Mesenchymal stem cell (in vitro differentiated cells and primary cell): ENCODE data around the gene FOXN4.

Source experiments
- DNase-seq: peaks from one replicate; pipeline ENCODE4 v3.0.0-alpha.2; 2013
- H2AFZ ChIP-seq: one replicate; pipeline ENCODE4 v1.6.1; 2013; ENCODE audit warnings: low read depth, mild to moderate bottlenecking, control low read depth, inconsistent platforms, low read length, moderate library complexity
- H2AK5ac ChIP-seq: 2 replicates; pipeline ENCODE4 v1.6.1; 2013; ENCODE audit warnings: low read length, moderate library complexity, mild to moderate bottlenecking, inconsistent platforms; ENCODE audit not compliant: severe bottlenecking
- H2BK120ac ChIP-seq: one replicate; pipeline ENCODE4 v1.6.1; 2013; ENCODE audit warnings: low read depth, mild to moderate bottlenecking, inconsistent platforms, low read length, moderate library complexity
- H2BK12ac ChIP-seq, 2 experiments: one replicate each; pipeline ENCODE4 v1.6.1; 2013; ENCODE audit warnings: inconsistent platforms in 2 of 2, low read length in 2 of 2, mild to moderate bottlenecking in 2 of 2, moderate library complexity in 2 of 2, control low read depth in 1 of 2
- H2BK15ac ChIP-seq: one replicate; pipeline ENCODE4 v1.6.1; 2013; ENCODE audit warnings: mild to moderate bottlenecking, low read depth, inconsistent platforms; ENCODE audit not compliant: poor library complexity, severe bottlenecking
- H2BK5ac ChIP-seq: 2 replicates; pipeline ENCODE4 v1.6.1; 2013; ENCODE audit warnings: low read depth, mild to moderate bottlenecking, low read length, control low read depth, inconsistent platforms; ENCODE audit not compliant: poor library complexity, severe bottlenecking
- H3K14ac ChIP-seq, 2 experiments: one replicate each; pipeline ENCODE4 v1.6.1; 2013; ENCODE audit warnings: inconsistent platforms in 2 of 2, low read length in 2 of 2, control low read depth in 1 of 2, mild to moderate bottlenecking in 1 of 2, moderate library complexity in 1 of 2
- H3K18ac ChIP-seq, 2 experiments: one replicate each; pipeline ENCODE4 v1.6.1; 2013; ENCODE audit warnings: inconsistent platforms in 2 of 2, low read length in 2 of 2, control low read depth in 1 of 2, low read depth in 1 of 2, mild to moderate bottlenecking in 1 of 2
- H3K23ac ChIP-seq, 2 experiments: one replicate each; pipeline ENCODE4 v1.6.1; 2013; ENCODE audit warnings: inconsistent platforms in 2 of 2, low read length in 2 of 2, mild to moderate bottlenecking in 2 of 2, moderate library complexity in 2 of 2, control low read depth in 1 of 2
- H3K27ac ChIP-seq: 2 replicates; pipeline ENCODE4 v1.5.1; 2013; ENCODE audit warnings: mild to moderate bottlenecking, moderate library complexity, low read length, control low read depth, inconsistent platforms; ENCODE audit not compliant: poor library complexity, severe bottlenecking
- H3K27me3 ChIP-seq, 2 experiments: 2 replicates each; pipeline versions ENCODE4 v1.6.1 to v1.7.0; 2013; ENCODE audit warnings: low read length in 2 of 2, mild to moderate bottlenecking in 2 of 2, moderate library complexity in 2 of 2, control low read depth in 1 of 2, inconsistent platforms in 1 of 2; ENCODE audit not compliant: control insufficient read depth in 1 of 2, insufficient read depth in 1 of 2
- H3K36me3 ChIP-seq, 2 experiments: 2 replicates each; pipeline versions ENCODE4 v1.6.1 to v1.7.0; 2013; ENCODE audit warnings: low read length in 2 of 2, control low read depth in 1 of 2, inconsistent platforms in 1 of 2, low read depth in 1 of 2, mild to moderate bottlenecking in 1 of 2; ENCODE audit not compliant: insufficient read depth in 2 of 2, control insufficient read depth in 1 of 2
- H3K4ac ChIP-seq, 2 experiments: one replicate each; pipeline ENCODE4 v1.6.1; 2013; ENCODE audit warnings: inconsistent platforms in 2 of 2, low read length in 2 of 2, mild to moderate bottlenecking in 2 of 2, moderate library complexity in 2 of 2, control low read depth in 1 of 2, low read depth in 1 of 2
- H3K4me1 ChIP-seq: 2 replicates; pipeline ENCODE4 v1.6.1; 2013; ENCODE audit warnings: low read depth, low read length, control low read depth; ENCODE audit not compliant: control insufficient read depth, insufficient read depth
- H3K4me2 ChIP-seq: 2 replicates; pipeline ENCODE4 v1.6.1; 2013; ENCODE audit warnings: low read length, mild to moderate bottlenecking, inconsistent platforms; ENCODE audit not compliant: poor library complexity, severe bottlenecking
- H3K4me3 ChIP-seq, 2 experiments: 2 replicates each; pipeline versions ENCODE4 v1.5.1 to v1.7.0; 2013; ENCODE audit warnings: low read length in 2 of 2, mild to moderate bottlenecking in 2 of 2, control low read depth in 1 of 2, low read depth in 1 of 2; ENCODE audit not compliant: insufficient read depth in 1 of 2
- H3K79me1 ChIP-seq: replicated peaks from 2 replicates; pipeline ENCODE4 v1.6.1; 2013; ENCODE audit warnings: mild to moderate bottlenecking, control low read depth, low read length, inconsistent platforms; ENCODE audit not compliant: poor library complexity, severe bottlenecking
- H3K9ac ChIP-seq: 2 replicates; pipeline ENCODE4 v1.7.0; 2013; ENCODE audit warnings: mild to moderate bottlenecking, low read length, moderate library complexity
- H3K9me3 ChIP-seq: 2 replicates; pipeline ENCODE4 v1.7.0; 2013; ENCODE audit warnings: mild to moderate bottlenecking, low read length; ENCODE audit not compliant: control insufficient read depth
- H4K8ac ChIP-seq: one replicate; pipeline ENCODE4 v1.6.1; 2013; ENCODE audit warnings: inconsistent platforms, mild to moderate bottlenecking, low read length, moderate library complexity
- H4K91ac ChIP-seq: one replicate; pipeline ENCODE4 v1.6.1; 2013; ENCODE audit warnings: mild to moderate bottlenecking, low read length, inconsistent platforms
- whole genome bisulfite sequencing: methylation state at CpG from one replicate; pipeline ENCODE4 v1.1.7; 2013; ENCODE audit warnings: mixed read lengths; 5-methylcytosine and 5-hydroxymethylcytosine counted together

FOXN4 gene

DNA sequence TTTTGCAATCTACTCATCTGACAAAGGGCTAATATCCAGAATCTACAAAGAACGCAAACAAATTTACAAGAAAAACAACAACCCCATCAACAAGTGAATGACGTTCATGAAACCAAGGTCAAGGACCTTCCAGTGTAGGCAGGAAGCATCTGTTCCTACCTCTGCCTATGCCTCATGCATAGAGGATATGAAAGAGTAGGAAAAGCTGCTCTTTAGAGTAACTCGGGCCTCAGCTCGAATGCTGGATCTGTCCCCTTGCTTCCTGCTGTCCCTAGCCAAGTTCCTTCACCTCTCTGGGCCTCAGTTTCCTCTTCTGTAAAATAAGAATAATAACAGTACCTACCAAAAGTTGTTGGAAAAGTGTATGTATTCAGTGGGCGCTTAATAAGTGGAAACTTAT, 65.0 kb downstream of the FOXN4 start:
- no peaks in the 10 kb centered on the region for H3K4me1 ChIP-seq
- H3K79me1 ChIP-seq: no peaks in the 10 kb centered on the region
- H3K27ac ChIP-seq: no peak overlapping the region
- no peak overlapping the region for H2BK12ac ChIP-seq
- no peak overlapping the region for H2BK5ac ChIP-seq
- H3K4me3 ChIP-seq: no peak overlapping the region
- no peak for DNase-seq
- H4K8ac ChIP-seq: no peak overlapping the region
- no peak overlapping the region for H2AK5ac ChIP-seq
- no peak overlapping the region for H3K4me2 ChIP-seq
- peaks cover 13 to 45% of the 10 kb centered on the region in 2 experiments for H3K36me3 ChIP-seq
- no peak overlapping the region for H3K14ac ChIP-seq
- no peak overlapping the region for H3K23ac ChIP-seq
- no peak overlapping the region for H3K4ac ChIP-seq
- H3K9me3 ChIP-seq: no peaks in the 10 kb centered on the region
- no peak overlapping the region for H2BK15ac ChIP-seq
- H2BK120ac ChIP-seq: no peak overlapping the region
- no peak overlapping the region for H3K18ac ChIP-seq
- H3K27me3 ChIP-seq: no peaks in the 10 kb centered on the region
- no peak overlapping the region for H3K9ac ChIP-seq
- H4K91ac ChIP-seq: no peak overlapping the region
- H2AFZ ChIP-seq: no peak overlapping the region
- WGBS: 78% methylated on average over 3 of the region's 5 CpGs

GRCh38 chr12:109241936-109242335, 67.1 kb downstream of the FOXN4 start:
- no peaks in the 10 kb centered on the region for H3K9me3 ChIP-seq
- DNase-seq: no peak
- H2AK5ac ChIP-seq: no peak overlapping the region
- no peaks in the 10 kb centered on the region for H3K79me1 ChIP-seq
- no peak overlapping the region for H3K23ac ChIP-seq
- no peak overlapping the region for H2BK15ac ChIP-seq
- H2AFZ ChIP-seq: no peak overlapping the region
- no peak overlapping the region for H3K27ac ChIP-seq
- no peak overlapping the region for H3K14ac ChIP-seq
- H4K91ac ChIP-seq: no peak overlapping the region
- no peak overlapping the region for H3K18ac ChIP-seq
- H2BK120ac ChIP-seq: no peak overlapping the region
- 93% methylated on average over 4 of the region's 5 CpGs for WGBS
- no peaks in the 10 kb centered on the region for H3K27me3 ChIP-seq
- no peak overlapping the region for H2BK5ac ChIP-seq
- H3K4ac ChIP-seq: no peak overlapping the region
- no peaks in the 10 kb centered on the region for H3K4me1 ChIP-seq
- H3K36me3 ChIP-seq: peaks cover 17 to 52% of the 10 kb centered on the region in 2 experiments
- H4K8ac ChIP-seq: no peak overlapping the region
- no peak overlapping the region for H3K4me2 ChIP-seq
- no peak overlapping the region for H2BK12ac ChIP-seq
- H3K4me3 ChIP-seq: no peak overlapping the region
- H3K9ac ChIP-seq: no peak overlapping the region

GRCh38 chr12:109240365-109240764, 68.7 kb downstream of the FOXN4 start:
- H3K4me1 ChIP-seq: no peaks in the 10 kb centered on the region
- no peak overlapping the region for H2BK120ac ChIP-seq
- no peak overlapping the region for H2AFZ ChIP-seq
- H2BK15ac ChIP-seq: no peak overlapping the region
- 82% methylated on average over 1 of the region's 2 CpGs for WGBS
- H4K8ac ChIP-seq: no peak overlapping the region
- no peak overlapping the region for H2BK12ac ChIP-seq
- H3K36me3 ChIP-seq: peaks cover 18 to 50% of the 10 kb centered on the region in 2 experiments
- no peak overlapping the region for H2AK5ac ChIP-seq
- H3K27ac ChIP-seq: no peak overlapping the region
- no peak overlapping the region for H3K9ac ChIP-seq
- H3K9me3 ChIP-seq: no peaks in the 10 kb centered on the region
- DNase-seq: no peak
- H3K23ac ChIP-seq: no peak overlapping the region
- no peaks in the 10 kb centered on the region for H3K79me1 ChIP-seq
- no peak overlapping the region for H3K14ac ChIP-seq
- no peak overlapping the region for H4K91ac ChIP-seq
- H3K27me3 ChIP-seq: no peaks in the 10 kb centered on the region
- H3K4me2 ChIP-seq: no peak overlapping the region
- H3K4me3 ChIP-seq: no peak overlapping the region
- no peak overlapping the region for H3K4ac ChIP-seq
- H2BK5ac ChIP-seq: no peak overlapping the region
- no peak overlapping the region for H3K18ac ChIP-seq

DNA sequence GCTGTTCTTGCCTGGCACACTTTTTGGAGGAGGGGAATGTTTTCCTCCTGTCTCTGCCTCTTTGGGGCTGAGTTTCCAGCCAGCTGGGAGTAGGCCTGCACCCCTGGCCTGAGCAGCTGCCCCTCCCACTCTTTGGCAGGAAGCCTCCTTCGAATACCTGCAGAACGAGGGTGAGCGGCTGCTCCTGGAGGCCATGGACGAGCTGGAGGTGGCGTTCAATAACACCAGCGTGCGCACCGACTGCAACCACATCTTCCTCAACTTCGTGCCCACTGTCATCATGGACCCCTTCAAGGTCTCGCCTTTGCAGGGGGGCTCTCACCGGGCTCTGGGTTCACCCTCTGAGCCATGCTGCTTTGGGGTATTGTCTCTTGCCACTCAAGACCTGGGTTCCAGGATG, 69.4 kb downstream of the FOXN4 start:
- H3K4me3 ChIP-seq: no peak overlapping the region
- no peak overlapping the region for H3K4ac ChIP-seq
- no peak overlapping the region for H3K9ac ChIP-seq
- no peak overlapping the region for H3K23ac ChIP-seq
- no peak overlapping the region for H3K4me2 ChIP-seq
- H2BK15ac ChIP-seq: no peak overlapping the region
- no peak overlapping the region for H4K91ac ChIP-seq
- peaks cover 18 to 50% of the 10 kb centered on the region in 2 experiments for H3K36me3 ChIP-seq
- no peak overlapping the region for H4K8ac ChIP-seq
- no peak overlapping the region for H2BK5ac ChIP-seq
- no peaks in the 10 kb centered on the region for H3K27me3 ChIP-seq
- no peak overlapping the region for H2BK12ac ChIP-seq
- 88% methylated on average over 11 of the region's 11 CpGs for WGBS
- H2AFZ ChIP-seq: no peak overlapping the region
- H2AK5ac ChIP-seq: no peak overlapping the region
- no peak overlapping the region for H3K27ac ChIP-seq
- H3K14ac ChIP-seq: no peak overlapping the region
- H3K9me3 ChIP-seq: no peaks in the 10 kb centered on the region
- no peaks in the 10 kb centered on the region for H3K4me1 ChIP-seq
- H3K18ac ChIP-seq: no peak overlapping the region
- no peak for DNase-seq
- no peaks in the 10 kb centered on the region for H3K79me1 ChIP-seq
- H2BK120ac ChIP-seq: no peak overlapping the region
